GM12892 (cell line): ENCODE measurements around the gene NFATC1.

Source experiments
- DNase-seq: peaks from one replicate; pipeline ENCODE4 v3.0.0; 2011; ENCODE audit not compliant: insufficient read length
- FAIRE-seq: peaks from 2 replicates; lab custom pipeline; 2011; peaks lifted over from hg19 to GRCh38; lab: Jason Lieb, UNC
- POLR2A ChIP-seq: IDR thresholded peaks from 2 replicates; pipeline ENCODE4 v1.6.1; 2011; ENCODE audit warnings: low read depth, low read length, control low read depth
- POLR2AphosphoS5 ChIP-seq: IDR thresholded peaks from 2 replicates; pipeline ENCODE4 v1.6.1; 2011; ENCODE audit warnings: low read depth, low read length, control low read depth
- TAF1 ChIP-seq: IDR thresholded peaks from 2 replicates; pipeline ENCODE4 v1.6.1; 2011; ENCODE audit warnings: low read depth, mild to moderate bottlenecking, control low read depth, low read length, borderline replicate concordance

NFATC1 gene

DNA sequence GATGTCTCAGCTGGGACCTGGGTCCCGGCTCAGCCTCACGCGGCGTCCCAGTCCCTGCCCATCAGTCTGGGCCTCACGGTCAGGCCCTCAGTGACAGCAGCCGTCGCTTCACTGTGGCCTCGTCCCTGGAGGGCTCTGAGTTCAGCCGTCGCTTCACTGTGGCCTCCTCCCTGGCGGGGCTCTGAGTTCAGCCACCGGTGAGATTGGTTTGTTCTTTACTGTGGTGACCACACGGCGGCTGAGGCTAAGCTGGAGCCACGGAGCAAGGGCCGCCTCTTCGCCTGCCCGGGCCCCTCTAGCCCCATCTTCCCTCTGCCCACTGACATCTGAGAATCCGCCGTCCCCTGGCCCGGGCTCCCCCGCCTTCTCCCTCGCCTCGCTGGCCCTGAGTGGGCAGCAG is 51.2 kb downstream of the NFATC1 start:
- TF ChIP-seq POLR2A (no peak), POLR2AphosphoS5 (no peak), TAF1 (no peak)
- FAIRE-seq (no peak), DNase-seq (no peak)

GRCh38 chr18:79447703-79448367 is 52.1 kb downstream of the NFATC1 start:
- FAIRE-seq (no peak), DNase-seq (no peak)
- TF ChIP-seq POLR2AphosphoS5 (no peak), TAF1 (no peak), POLR2A (no peak)

DNA sequence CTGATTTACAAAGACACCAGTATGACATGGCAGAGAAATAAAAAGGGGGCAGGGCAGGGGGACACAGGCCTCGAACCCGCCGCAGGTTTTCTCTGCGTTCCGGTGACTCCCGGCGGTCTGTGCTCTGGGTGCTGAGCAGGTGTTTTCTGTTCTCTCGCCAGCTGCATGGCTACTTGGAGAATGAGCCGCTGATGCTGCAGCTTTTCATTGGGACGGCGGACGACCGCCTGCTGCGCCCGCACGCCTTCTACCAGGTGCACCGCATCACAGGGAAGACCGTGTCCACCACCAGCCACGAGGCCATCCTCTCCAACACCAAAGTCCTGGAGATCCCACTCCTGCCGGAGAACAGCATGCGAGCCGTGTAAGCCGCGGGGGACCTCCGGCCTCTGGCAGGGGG is 52.9 kb downstream of the NFATC1 start:
- FAIRE-seq (no peak), DNase-seq (no peak)
- TF ChIP-seq POLR2A (no peak), TAF1 (no peak), POLR2AphosphoS5 (no peak)

DNA sequence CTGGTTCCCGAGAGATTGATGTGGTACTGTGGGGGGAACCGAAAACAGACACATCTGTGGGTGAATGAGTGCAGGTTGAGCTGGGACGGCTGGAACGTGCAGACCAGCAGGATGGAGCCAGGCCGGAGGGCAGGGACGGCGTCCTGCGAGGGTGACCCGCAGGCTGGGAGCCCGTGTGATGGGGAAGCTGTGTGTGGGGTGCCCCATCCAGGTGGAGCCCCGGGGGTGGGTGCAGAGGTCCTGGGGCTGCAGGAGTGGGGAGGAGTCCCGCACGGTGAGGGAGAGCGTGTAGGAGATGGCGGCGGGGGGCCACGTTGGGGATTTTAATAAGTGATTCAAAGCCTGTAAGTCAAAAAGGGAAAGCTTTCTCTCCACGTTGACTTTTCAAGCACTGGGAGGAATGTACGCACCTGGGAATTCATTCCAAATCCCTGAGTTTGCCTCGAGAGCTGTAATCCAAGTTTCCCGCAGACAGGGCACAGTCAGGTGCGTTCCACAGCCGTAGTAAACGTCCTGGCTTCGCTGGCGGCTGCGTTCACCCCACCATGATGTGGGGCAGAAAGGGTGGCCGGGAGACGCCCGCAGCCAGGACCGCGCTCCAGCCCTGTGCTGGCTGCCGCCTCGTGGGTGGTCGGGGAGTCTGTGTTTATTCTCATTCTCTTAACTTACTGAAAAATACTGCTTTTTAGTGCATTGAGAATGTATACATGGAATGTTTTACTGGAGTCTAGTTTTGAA is 54.0 kb downstream of the NFATC1 start:
- DNase-seq = no peak
- FAIRE-seq = no peak
- TF ChIP-seq POLR2AphosphoS5 (no peak), POLR2A (no peak), TAF1 (no peak)

DNA sequence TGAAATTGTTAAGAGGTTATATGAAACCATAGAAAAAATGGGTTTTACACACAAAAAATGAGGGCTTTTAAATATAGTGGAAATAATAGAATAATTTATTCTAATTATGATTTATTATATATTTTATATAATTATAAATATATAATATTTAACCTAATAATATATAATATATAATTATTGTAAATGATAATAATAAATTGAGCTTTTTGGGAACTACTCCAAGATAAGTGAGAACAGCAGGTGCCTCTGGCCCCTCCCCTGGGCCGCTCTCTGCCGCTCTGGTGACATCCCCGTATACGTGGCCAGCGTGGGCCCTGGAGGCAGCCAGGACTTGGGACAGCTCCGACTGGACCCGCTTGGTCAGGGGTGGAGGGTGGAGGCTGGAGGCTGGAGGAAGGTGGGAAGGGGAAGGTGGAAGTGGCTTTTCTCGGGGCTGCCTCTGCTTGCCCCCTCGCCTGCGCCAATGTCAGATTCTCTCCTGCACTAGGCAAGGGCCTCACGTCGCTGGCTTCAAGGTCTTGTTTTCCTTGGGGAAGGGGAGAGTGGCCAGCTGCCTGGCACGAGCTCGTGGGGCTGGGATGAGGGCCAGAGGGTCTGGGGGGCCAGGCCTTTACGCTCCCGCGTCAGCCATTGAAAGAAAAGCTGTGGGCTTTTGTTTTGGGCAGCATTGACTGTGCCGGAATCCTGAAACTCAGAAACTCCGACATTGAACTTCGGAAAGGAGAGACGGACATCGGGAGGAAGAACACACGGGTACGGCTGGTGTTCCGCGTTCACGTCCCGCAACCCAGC is 54.8 kb downstream of the NFATC1 start:
- DNase-seq (no peak), FAIRE-seq (no peak)
- TF ChIP-seq TAF1 (no peak), POLR2A (no peak)

DNA sequence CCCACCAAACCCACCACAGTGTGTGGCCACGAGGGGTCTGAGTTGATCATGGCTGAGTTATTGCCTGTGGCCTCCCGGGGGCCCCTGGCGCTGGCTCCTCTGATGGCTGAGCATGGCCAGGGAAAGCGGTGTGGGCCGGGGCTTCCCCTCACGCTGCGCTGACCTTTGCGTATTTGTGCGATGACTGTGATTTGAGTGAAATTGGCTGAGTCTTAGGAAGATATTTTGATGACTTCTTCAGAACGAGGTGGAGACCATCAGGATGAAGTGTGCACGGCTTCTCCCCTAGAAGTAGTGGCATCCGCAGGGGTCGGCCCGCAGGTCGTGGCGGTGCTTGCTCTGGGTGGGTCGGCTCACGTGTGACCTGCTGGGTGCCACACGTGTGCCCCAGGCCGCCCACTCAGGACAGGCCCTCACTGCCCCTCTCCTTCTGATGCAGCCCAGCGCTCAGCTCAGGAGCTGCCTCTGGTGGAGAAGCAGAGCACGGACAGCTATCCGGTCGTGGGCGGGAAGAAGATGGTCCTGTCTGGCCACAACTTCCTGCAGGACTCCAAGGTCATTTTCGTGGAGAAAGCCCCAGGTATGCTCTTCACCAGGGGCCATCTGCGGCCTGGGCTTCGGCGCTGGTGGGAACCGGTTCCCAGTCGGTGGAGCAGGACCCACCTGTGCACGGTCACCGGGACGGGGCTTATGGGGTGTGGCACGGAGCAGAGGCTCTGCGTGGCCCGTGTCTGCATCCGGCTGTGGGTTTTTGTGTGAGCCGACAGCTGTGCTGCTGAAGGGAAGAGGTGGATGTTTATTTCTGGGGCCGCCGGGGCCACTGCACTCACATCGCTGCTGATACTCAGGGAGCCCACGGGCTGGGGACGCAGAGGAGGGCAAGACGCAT is 55.8 kb downstream of the NFATC1 start:
- TF ChIP-seq POLR2A (no peak), TAF1 (no peak), POLR2AphosphoS5 (no peak)
- FAIRE-seq (no peak), DNase-seq (no peak)

DNA sequence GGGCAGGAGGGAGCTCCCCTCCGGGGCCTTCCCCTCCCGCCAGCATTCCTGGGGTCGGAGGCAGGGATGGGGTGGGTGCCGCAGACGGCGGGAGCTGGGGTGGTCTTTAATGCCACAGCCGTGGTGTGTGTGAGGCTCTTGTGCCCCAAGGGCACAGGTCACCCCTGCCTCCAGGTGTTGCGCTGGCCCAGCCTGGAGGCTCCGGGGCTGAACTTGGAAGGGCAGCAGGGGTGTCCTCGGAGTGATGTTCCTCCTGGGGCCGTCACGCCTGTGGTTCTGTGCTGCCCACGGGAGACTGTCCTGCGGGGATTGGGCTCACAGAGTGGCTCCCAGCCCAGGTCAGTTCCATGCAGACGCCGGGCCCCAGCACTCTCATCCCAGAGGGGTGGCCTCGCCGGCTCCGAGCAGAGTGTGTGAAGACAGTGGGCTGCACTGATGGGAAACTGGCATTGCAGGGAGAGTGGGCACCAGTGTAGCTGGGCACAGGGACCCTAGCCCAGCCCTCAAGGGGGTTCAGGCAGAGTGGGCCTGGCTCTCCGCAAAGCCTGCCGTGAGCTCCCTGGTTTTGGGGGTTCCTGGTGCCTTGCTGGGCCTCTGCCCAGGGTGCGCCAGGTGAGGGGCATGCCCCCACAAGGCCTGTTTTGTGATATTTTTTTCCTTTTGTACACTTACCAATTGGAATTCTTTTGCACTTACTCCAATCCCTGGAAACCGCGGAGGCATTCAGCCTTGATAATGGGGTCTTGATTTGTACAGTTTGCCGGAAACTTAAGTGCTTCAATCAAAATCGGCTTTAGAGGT is 56.7 kb downstream of the NFATC1 start:
- FAIRE-seq (no peak), DNase-seq (no peak)
- no peak for TF ChIP-seq TAF1
- TF ChIP-seq POLR2A = no peak
- TF ChIP-seq POLR2AphosphoS5 = no peak

GRCh38 chr18:79452991-79453645 is 57.4 kb downstream of the NFATC1 start:
- no peak for FAIRE-seq
- no peak for DNase-seq
- TF ChIP-seq POLR2A = no peak

GRCh38 chr18:79453816-79454735 is 58.3 kb downstream of the NFATC1 start:
- DNase-seq = no peak
- FAIRE-seq = no peak
- TF ChIP-seq POLR2AphosphoS5 (no peak), POLR2A (no peak), TAF1 (no peak)
